GM18867 (cell line): Measurements from ENCODE around the gene SLC17A7.

Source experiments
- ATAC-seq: cut with Tn5 transposase; IDR thresholded peaks from one replicate; pipeline ENCODE4 v1.9.1; 2021; ENCODE audit warnings: mild to moderate bottlenecking, moderate library complexity; ENCODE audit not compliant: unreplicated experiment

SLC17A7 gene

DNA sequence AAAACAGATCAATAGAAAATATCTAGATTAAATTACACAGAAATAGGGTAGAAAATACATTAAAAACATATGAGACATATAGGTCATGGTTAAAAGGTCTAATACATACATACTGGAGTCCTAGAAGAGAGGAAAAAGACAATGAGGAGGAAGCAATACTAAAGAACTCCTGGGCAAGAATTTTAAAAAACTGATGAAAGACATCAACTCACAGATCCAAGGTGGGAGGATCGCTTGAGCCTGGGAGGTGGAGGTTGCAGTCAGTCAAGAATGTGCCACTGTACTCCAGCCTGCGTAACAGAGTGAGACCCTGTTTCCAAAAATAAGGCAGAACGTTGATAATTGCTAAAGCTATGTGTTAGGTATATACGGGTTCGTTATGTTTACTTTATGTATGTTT lies 58.7 kb downstream of the SLC17A7 start:
- ATAC-seq = no peak

DNA sequence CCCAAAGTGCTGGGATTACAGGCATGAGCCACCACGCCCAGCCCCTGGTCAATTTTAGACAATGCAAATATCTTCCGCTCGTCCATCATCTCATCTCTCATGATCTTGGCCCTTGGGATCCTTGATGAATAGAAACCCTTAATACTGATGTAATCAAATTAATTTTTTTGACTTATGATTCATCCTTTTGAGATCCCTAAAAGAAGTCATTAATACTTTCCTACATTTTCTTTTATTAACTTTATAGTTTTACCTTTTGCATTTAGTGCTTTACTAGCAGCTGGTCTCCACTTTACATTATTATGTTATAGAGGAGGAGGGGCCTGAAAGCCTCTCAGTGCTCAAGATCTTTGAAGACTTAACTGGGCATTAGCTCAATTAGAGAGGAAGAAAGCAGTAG lies 60.9 kb downstream of the SLC17A7 start:
- ATAC-seq = no peak
